Erythroblast (primary cell): ENCODE data around the gene NTSR2.

Experiments
- DNase-seq, 2 experiments: peaks; one replicate each; lab custom pipeline; 2025; lab: John Stamatoyannopoulos, UW
- GATA1 ChIP-seq: IDR thresholded peaks from 2 replicates; pipeline ENCODE4 v1.6.1; 2011; ENCODE audit warnings: low read depth, mild to moderate bottlenecking, control low read depth, low read length, moderate library complexity
- POLR2A ChIP-seq: IDR thresholded peaks from 2 replicates; pipeline ENCODE4 v1.6.1; 2011; ENCODE audit warnings: mild to moderate bottlenecking, low read length

Gene NTSR2

GRCh38 chr2:11678306-11678960 lies 8.4 kb upstream of the NTSR2 start:
- TF ChIP-seq POLR2A = no peak
- no peak for TF ChIP-seq GATA1
- no peak for DNase-seq

- DNase-seq = no peak
- TF ChIP-seq POLR2A (no peak), GATA1 (no peak)
Measured at GRCh38 chr2:11677136-11678055, 7.4 kb upstream of the NTSR2 start.

DNA sequence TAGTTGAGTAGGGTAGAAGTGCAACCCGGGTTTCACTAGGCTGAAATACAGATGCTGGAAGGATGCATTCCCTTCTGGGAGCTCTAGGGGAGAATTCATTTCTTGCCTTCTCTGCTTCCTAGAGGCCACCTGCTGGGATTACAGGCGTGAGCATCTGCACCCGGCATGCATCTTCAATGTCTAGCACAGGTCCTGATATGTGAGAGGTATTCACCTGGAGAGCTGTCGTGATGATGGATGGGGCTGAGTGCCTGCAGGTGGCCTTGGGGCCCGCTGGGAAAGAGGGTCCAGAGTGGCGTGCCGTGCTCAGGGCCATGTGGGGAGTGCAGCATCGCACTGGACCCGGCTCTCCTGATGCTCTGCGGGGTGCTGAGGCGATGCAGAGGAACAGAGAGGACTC lies 6.6 kb upstream of the NTSR2 start:
- no peak for TF ChIP-seq GATA1
- no peak for TF ChIP-seq POLR2A
- no peak for DNase-seq

DNA sequence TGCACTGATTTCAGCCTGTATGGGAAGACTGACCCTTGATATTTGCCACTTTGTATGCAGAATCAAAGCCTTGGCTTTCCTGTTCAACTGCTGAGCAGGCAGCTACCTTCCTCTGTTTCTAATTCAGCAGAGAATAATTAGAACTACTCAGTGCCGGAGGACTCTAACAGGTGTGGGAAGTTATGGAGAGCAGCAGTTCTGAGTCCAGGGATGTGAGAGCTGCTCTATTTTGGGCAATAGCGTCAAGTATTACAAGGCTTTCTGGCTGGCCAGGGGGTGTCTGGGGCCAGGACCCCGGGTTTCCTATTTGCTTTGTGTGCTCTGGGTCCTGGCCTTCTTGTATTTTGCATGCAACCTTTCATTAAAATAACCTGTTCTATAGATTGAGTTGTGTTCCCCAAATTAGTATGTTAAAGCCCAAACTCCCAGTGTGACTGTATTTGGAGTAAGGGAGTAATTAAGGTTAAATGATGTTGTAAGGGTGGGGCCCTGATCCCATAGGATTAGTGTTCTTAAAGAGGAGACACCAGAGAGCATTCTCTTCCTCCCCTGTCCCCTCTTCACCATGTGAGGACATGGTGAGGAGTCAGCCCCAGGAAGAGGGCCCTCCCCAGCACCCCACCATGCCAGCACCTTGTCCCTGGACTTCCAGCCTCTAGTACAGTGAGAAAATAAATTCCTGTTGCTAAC lies 5.6 kb upstream of the NTSR2 start:
- DNase-seq = no peak
- TF ChIP-seq GATA1 (no peak), POLR2A (no peak)

- TF ChIP-seq POLR2A = no peak
- TF ChIP-seq GATA1 = no peak
- DNase-seq = no peak
Measured at GRCh38 chr2:11674983-11675382, 5.0 kb upstream of the NTSR2 start.

DNA sequence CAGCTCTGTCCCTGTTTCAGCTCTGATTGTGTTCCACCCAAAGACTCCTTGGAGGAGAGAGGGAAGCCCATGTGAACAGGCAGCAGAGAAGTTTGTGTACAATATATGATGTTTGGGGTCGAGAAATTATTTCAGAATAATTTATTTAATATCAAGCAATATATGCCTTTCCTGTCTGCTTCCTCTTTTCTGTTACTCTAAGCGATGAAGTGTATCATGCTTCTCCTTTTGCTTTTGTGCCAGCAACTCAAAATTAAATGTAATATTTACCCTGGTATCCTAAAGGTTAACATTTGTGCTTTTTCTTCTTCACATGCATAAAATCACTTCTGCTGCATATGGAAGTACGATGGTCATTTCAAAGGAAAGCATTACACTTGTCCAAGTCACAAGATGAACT lies 2.4 kb upstream of the NTSR2 start:
- no peak for DNase-seq
- no peak for TF ChIP-seq POLR2A
- no peak for TF ChIP-seq GATA1

DNA sequence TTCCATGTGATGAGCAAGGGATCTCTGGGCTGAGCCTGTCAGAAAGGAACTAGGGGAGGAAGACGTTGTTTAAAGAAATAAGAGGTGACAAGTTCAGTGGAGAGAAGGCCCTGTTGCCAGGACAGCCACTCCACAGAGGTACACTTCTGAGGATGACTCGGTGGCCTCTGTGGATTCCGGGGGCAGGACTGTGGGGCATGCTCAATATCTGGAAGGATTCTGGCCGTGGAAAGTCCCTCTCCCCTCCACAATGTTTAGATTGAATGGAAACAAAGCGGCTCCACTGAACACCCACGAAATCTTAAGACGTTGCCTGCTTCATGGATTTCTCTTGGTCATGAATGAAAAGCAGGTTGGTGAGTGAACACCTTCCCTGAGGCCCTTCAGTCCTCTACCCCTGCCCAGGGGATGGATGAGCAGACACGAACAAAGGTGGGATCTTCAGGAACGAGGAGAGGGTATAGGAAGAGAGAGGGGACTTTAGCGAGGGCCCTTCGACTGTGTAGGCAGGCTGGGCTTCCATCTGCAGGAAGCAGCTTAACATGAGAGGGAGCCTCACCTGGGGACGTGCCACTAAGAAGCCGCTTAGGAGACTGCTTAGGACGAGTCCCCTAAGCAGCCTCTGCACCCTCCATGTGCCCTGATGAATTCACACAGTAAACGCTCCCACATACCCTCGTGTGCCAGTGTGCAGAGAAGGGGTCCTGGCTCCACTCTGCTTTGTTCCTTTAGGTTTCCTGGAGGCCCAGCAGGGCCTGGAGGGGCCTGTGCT lies 1.9 kb downstream of the NTSR2 start:
- TF ChIP-seq POLR2A (no peak), GATA1 (no peak)
- no peak for DNase-seq

GRCh38 chr2:11667194-11667593 lies 2.8 kb downstream of the NTSR2 start:
- TF ChIP-seq POLR2A = no peak
- no peak for DNase-seq

- no peak for DNase-seq
- TF ChIP-seq POLR2A = no peak
- TF ChIP-seq GATA1 = no peak
Measured at GRCh38 chr2:11665510-11666362, 4.3 kb downstream of the NTSR2 start.

- no peak for DNase-seq
- TF ChIP-seq GATA1 = no peak
Measured at GRCh38 chr2:11665028-11665427, 5.0 kb downstream of the NTSR2 start.

- no peak for DNase-seq
- no peak for TF ChIP-seq POLR2A
- no peak for TF ChIP-seq GATA1
Measured at GRCh38 chr2:11663427-11663826, 6.6 kb downstream of the NTSR2 start.

GRCh38 chr2:11662882-11663281 lies 7.1 kb downstream of the NTSR2 start:
- no peak for TF ChIP-seq GATA1
- TF ChIP-seq POLR2A = no peak
- no peak for DNase-seq
